Loucy (cell line): Measurements from ENCODE around the gene PRUNE2.

Experiments used
- H2AFZ ChIP-seq: fragments of 200-600 bp; sonication (generic); 2 replicates; pipeline ENCODE4 v1.6.0; 2016; ENCODE audit warnings: antibody characterized with exemption, mild to moderate bottlenecking, low read length, moderate library complexity
- H3F3A ChIP-seq: fragments of 200-600 bp; 2 replicates; pipeline ENCODE4 v1.6.0; 2016; ENCODE audit warnings: antibody characterized with exemption, low read depth, mild to moderate bottlenecking
- H3K27me3 ChIP-seq: fragments of 200-600 bp; sonication (generic); 2 replicates; pipeline ENCODE4 v1.6.1; 2014; ENCODE audit warnings: low read length, mild to moderate bottlenecking; ENCODE audit not compliant: insufficient read depth, poor library complexity, severe bottlenecking
- H3K36me3 ChIP-seq: fragments of 200-600 bp; sonication (generic); 2 replicates; pipeline ENCODE4 v1.6.1; 2016; ENCODE audit warnings: low read length; ENCODE audit not compliant: insufficient read depth
- H3K4me1 ChIP-seq: fragments of 200-600 bp; sonication (generic); 2 replicates; pipeline ENCODE4 v1.5.1; 2014; ENCODE audit warnings: low read length, mild to moderate bottlenecking; ENCODE audit not compliant: insufficient read depth, poor library complexity, severe bottlenecking
- H3K4me2 ChIP-seq: fragments of 200-600 bp; sonication (generic); 2 replicates; pipeline ENCODE4 v1.6.0; 2014; ENCODE audit warnings: antibody characterized with exemption, low read length, low read depth, mild to moderate bottlenecking; ENCODE audit not compliant: poor library complexity, severe bottlenecking
- H3K4me3 ChIP-seq: fragments of 200-600 bp; sonication (generic); 2 replicates; pipeline ENCODE4 v1.5.1; 2014; ENCODE audit warnings: low read length, mild to moderate bottlenecking, mixed read lengths; ENCODE audit not compliant: poor library complexity, severe bottlenecking
- H3K79me2 ChIP-seq: fragments of 200-600 bp; sonication (generic); 2 replicates; pipeline ENCODE4 v1.6.1; 2014; ENCODE audit warnings: low read length; ENCODE audit not compliant: insufficient read depth
- H3K9ac ChIP-seq: fragments of 200-600 bp; sonication (generic); 2 replicates; pipeline ENCODE4 v1.6.0; 2014; ENCODE audit warnings: mild to moderate bottlenecking, low read depth, low read length, moderate library complexity; ENCODE audit not compliant: poor library complexity, severe bottlenecking
- H3K9me2 ChIP-seq: fragments of 200-600 bp; sonication (generic); replicated peaks from 2 replicates; pipeline ENCODE4 v1.6.1; 2016; ENCODE audit warnings: low read depth, low read length, mixed read lengths
- H3K9me3 ChIP-seq: fragments of 200-600 bp; sonication (generic); 2 replicates; pipeline ENCODE4 v1.6.1; 2014; ENCODE audit warnings: mild to moderate bottlenecking, antibody characterized with exemption, low read length, low read depth; ENCODE audit not compliant: insufficient read depth
- H4K20me1 ChIP-seq: fragments of 200-600 bp; sonication (generic); 2 replicates; pipeline ENCODE4 v1.6.0; 2014; ENCODE audit warnings: antibody characterized with exemption, low read length, mild to moderate bottlenecking; ENCODE audit not compliant: insufficient read depth, poor library complexity, severe bottlenecking
- CTCF ChIP-seq: fragments of 200-600 bp; sonication (generic); conservative IDR thresholded peaks from 2 replicates; pipeline ENCODE4 v1.5.1; 2014; ENCODE audit warnings: mild to moderate bottlenecking, antibody characterized with exemption, low read length
- EZH2phosphoT487 ChIP-seq: fragments of 200-600 bp; IDR thresholded peaks from 2 replicates; pipeline ENCODE4 v1.6.1; 2018; ENCODE audit warnings: antibody characterized with exemption, mild to moderate bottlenecking, moderate library complexity, borderline replicate concordance

The PRUNE2 gene

DNA sequence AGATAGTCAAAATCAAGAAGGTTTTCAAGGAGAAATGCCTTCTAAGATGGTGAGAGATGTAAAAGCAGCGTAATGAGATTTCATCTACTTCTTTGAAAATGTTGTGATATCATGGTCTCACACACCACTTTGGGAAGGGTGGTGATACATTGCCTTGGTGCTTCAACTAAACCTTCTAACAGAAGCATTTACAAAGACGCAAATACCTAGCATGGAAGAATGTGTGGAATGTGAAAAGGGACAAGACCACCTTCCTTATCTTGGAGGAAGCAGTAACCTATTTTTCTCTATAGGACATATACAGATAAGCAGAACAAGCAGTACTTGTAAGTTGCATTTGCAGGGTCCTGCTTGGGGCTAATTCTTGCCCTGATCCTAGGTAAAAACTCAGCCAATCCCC lies 102.8 kb downstream of the PRUNE2 start:
- no peak for TF ChIP-seq EZH2phosphoT487
- no peak for TF ChIP-seq CTCF
- no peaks in the 10 kb centered on the region for H3K79me2 ChIP-seq
- H4K20me1 ChIP-seq = no peaks in the 10 kb centered on the region
- H3K36me3 ChIP-seq = no peaks in the 10 kb centered on the region
- H3K9me2 ChIP-seq = no peaks in the 10 kb centered on the region
- no peak overlapping the region for H3K4me3 ChIP-seq
- H3F3A ChIP-seq = no peaks in the 10 kb centered on the region
- H3K27me3 ChIP-seq = no peaks in the 10 kb centered on the region
- H3K9me3 ChIP-seq = no peaks in the 10 kb centered on the region
- H3K9ac ChIP-seq = no peak overlapping the region
- H3K4me1 ChIP-seq = peaks cover 8% of the 10 kb centered on the region
- H3K4me2 ChIP-seq = no peak overlapping the region
- no peak overlapping the region for H2AFZ ChIP-seq

DNA sequence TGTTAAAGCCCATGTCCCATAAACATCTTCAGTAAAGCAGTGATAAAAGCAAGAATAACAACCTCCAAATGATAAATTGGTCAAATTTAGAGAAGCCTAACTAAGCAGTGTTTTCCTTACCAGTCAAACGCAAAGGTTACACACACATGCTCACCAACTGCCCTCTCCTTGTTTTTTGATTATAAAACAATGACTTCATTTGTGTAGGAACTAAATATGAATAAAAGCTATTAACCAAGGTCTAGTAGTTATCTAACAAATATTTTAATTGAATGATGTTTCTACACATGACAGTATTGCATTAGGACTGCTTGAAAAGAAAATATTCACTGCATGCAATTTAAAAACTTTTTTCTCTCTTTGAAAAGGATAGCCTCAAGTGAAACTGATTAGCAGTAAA lies 105.0 kb downstream of the PRUNE2 start:
- Histone ChIP-seq H3K36me3 (no peaks in the 10 kb centered on the region), H4K20me1 (no peaks in the 10 kb centered on the region), H2AFZ (no peak overlapping the region), H3K9me3 (no peaks in the 10 kb centered on the region), H3K9ac (no peak overlapping the region), H3K79me2 (no peaks in the 10 kb centered on the region), H3F3A (no peaks in the 10 kb centered on the region), H3K4me3 (no peak overlapping the region), H3K4me2 (no peak overlapping the region), H3K27me3 (no peaks in the 10 kb centered on the region), H3K4me1 (peaks cover 17% of the 10 kb centered on the region), H3K9me2 (no peaks in the 10 kb centered on the region)
- TF ChIP-seq EZH2phosphoT487 (no peak), CTCF (no peak)

DNA sequence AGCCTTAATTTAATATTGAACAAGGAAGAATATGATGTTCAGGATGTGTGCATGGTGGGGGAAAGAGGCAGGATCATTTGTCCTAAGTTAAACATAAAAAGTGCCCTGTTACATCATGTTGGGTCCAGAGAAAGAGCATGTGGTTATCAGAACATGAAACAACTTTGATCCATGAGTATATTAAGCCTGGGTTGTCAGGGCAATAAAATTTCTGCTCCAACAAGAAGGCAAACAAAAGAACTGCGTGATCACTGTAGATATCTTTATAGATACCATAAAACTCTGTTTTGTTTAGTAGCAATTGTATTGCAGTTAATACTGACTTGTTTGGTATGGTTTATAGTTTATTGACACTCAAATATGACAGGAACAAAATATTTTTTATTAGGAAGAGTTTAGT lies 106.4 kb downstream of the PRUNE2 start:
- Histone ChIP-seq H3K79me2 (no peaks in the 10 kb centered on the region), H3K27me3 (no peaks in the 10 kb centered on the region), H3K4me1 (peaks cover 17% of the 10 kb centered on the region), H3K36me3 (no peaks in the 10 kb centered on the region), H4K20me1 (no peaks in the 10 kb centered on the region), H3K9me3 (no peaks in the 10 kb centered on the region), H2AFZ (no peak overlapping the region), H3K4me2 (no peak overlapping the region), H3K4me3 (no peak overlapping the region), H3F3A (no peaks in the 10 kb centered on the region), H3K9ac (no peak overlapping the region), H3K9me2 (no peaks in the 10 kb centered on the region)
- no peak for TF ChIP-seq CTCF
- TF ChIP-seq EZH2phosphoT487 = no peak
